HCT116 (cell line): Measurements from ENCODE around the gene ESRP2.

ENCODE experiments used
- CBX3 ChIP-seq: IDR thresholded peaks from 2 replicates; pipeline ENCODE4 v1.6.1; 2012; ENCODE audit warnings: low read depth
- CEBPB ChIP-seq: IDR thresholded peaks from 2 replicates; pipeline ENCODE4 v1.6.1; 2012; ENCODE audit warnings: low read depth
- EZH2 ChIP-seq: fragments of 200-600 bp; sonication (generic); IDR thresholded peaks from 2 replicates; pipeline ENCODE4 v1.6.1; 2017; ENCODE audit warnings: antibody characterized with exemption, mixed run types
- POLR2A ChIP-seq: IDR thresholded peaks from 2 replicates; pipeline ENCODE4 v1.7.0; 2011; ENCODE audit warnings: borderline replicate concordance; ENCODE audit not compliant: insufficient read depth, insufficient read length; ENCODE audit errors: extremely low read depth
- POLR2AphosphoS5 ChIP-seq: IDR thresholded peaks from 2 replicates; pipeline ENCODE4 v1.6.1; 2011; ENCODE audit warnings: mild to moderate bottlenecking, low read depth, low read length, moderate library complexity
- ZFX ChIP-seq: fragments of 450-650 bp; IDR thresholded peaks from 2 replicates; pipeline ENCODE4 v1.6.1; 2017
- ZNF274 ChIP-seq: fragments of 200-500 bp; sonication (Bioruptor generic); IDR thresholded peaks from 2 replicates; pipeline ENCODE4 v1.6.1; 2014; ENCODE audit warnings: mild to moderate bottlenecking, low read depth, low read length, inconsistent platforms
- TF ChIP-seq, protein P1 (sequence below), 3 experiments: fragments of 200-600 bp in 1 of 3; sonication (generic) in 1 of 3; IDR thresholded peaks in 2 of 3; conservative IDR thresholded peaks in 1 of 3; 2 replicates each; pipeline ENCODE4 v1.5.1; 2012 to 2017; ENCODE audit warnings: low read depth in 2 of 3, low read length in 2 of 3, antibody characterized with exemption in 1 of 3, borderline replicate concordance in 1 of 3, control low read depth in 1 of 3, mild to moderate bottlenecking in 1 of 3, mixed read lengths in 1 of 3, mixed run types in 1 of 3, moderate library complexity in 1 of 3; ENCODE audit not compliant: insufficient read depth in 1 of 3
- TF ChIP-seq, protein P2 (sequence below): IDR thresholded peaks from 2 replicates; pipeline ENCODE4 v1.6.1; 2012
- TF ChIP-seq, protein P3 (sequence below): IDR thresholded peaks from 2 replicates; pipeline ENCODE4 v1.6.1; 2012; ENCODE audit warnings: low read depth

DNA sequence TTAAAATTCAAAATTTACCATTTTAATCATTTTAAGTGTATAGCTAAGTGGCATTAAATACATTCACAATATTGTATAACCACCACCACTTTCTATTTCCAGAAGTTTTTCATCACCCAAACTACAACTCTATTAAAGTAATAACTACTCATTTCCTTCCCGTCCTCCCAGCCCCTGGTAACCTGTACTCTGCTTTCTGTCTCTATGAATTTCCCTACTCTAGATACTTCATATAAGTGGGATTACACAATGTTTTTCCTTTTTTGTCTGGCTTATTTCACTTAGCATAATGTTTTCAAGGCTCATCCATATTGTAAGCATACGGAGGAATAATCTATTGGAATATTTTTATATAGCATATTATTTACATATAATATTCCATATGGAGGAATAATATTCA, 29.7 kb downstream of the ESRP2 start:
- TF ChIP-seq CEBPB (no peak), POLR2A (no peak), CBX3 (no peak), POLR2AphosphoS5 (no peak), ZNF274 (no peak), ZFX (no peak), EZH2 (no peak)
- TF ChIP-seq, protein P1, sequence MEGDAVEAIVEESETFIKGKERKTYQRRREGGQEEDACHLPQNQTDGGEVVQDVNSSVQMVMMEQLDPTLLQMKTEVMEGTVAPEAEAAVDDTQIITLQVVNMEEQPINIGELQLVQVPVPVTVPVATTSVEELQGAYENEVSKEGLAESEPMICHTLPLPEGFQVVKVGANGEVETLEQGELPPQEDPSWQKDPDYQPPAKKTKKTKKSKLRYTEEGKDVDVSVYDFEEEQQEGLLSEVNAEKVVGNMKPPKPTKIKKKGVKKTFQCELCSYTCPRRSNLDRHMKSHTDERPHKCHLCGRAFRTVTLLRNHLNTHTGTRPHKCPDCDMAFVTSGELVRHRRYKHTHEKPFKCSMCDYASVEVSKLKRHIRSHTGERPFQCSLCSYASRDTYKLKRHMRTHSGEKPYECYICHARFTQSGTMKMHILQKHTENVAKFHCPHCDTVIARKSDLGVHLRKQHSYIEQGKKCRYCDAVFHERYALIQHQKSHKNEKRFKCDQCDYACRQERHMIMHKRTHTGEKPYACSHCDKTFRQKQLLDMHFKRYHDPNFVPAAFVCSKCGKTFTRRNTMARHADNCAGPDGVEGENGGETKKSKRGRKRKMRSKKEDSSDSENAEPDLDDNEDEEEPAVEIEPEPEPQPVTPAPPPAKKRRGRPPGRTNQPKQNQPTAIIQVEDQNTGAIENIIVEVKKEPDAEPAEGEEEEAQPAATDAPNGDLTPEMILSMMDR (IDR thresholded peaks at IDR 0.05 in 2 of 3, conservative IDR thresholded peaks at IDR 0.05 in 1 of 3; ENCODE audit: borderline replicate concordance in 1 of 3, insufficient read depth in 1 of 3, low read depth in 2 of 3, low read length in 2 of 3), result no peak
- TF ChIP-seq, protein P2, sequence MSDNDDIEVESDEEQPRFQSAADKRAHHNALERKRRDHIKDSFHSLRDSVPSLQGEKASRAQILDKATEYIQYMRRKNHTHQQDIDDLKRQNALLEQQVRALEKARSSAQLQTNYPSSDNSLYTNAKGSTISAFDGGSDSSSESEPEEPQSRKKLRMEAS, result no peak
- TF ChIP-seq, protein P3, sequence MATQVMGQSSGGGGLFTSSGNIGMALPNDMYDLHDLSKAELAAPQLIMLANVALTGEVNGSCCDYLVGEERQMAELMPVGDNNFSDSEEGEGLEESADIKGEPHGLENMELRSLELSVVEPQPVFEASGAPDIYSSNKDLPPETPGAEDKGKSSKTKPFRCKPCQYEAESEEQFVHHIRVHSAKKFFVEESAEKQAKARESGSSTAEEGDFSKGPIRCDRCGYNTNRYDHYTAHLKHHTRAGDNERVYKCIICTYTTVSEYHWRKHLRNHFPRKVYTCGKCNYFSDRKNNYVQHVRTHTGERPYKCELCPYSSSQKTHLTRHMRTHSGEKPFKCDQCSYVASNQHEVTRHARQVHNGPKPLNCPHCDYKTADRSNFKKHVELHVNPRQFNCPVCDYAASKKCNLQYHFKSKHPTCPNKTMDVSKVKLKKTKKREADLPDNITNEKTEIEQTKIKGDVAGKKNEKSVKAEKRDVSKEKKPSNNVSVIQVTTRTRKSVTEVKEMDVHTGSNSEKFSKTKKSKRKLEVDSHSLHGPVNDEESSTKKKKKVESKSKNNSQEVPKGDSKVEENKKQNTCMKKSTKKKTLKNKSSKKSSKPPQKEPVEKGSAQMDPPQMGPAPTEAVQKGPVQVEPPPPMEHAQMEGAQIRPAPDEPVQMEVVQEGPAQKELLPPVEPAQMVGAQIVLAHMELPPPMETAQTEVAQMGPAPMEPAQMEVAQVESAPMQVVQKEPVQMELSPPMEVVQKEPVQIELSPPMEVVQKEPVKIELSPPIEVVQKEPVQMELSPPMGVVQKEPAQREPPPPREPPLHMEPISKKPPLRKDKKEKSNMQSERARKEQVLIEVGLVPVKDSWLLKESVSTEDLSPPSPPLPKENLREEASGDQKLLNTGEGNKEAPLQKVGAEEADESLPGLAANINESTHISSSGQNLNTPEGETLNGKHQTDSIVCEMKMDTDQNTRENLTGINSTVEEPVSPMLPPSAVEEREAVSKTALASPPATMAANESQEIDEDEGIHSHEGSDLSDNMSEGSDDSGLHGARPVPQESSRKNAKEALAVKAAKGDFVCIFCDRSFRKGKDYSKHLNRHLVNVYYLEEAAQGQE, result no peak
